NCI-H82 (cell line): ENCODE measurements around the gene NAV2.

Experiments used
- DNase-seq: peaks from one replicate; lab custom pipeline; 2025; lab: John Stamatoyannopoulos, UW

The NAV2 gene

GRCh38 chr11:20021771-20022362 lies 309.2 kb downstream of the NAV2 start:
- DNase-seq: no peak

- no peak for DNase-seq
Observed at GRCh38 chr11:20022363-20023081, 309.9 kb downstream of the NAV2 start.

GRCh38 chr11:20023082-20023426 lies 310.4 kb downstream of the NAV2 start:
- DNase-seq: no peak

GRCh38 chr11:20024172-20024935 lies 311.7 kb downstream of the NAV2 start:
- no peak for DNase-seq

GRCh38 chr11:20025332-20025840 lies 312.7 kb downstream of the NAV2 start:
- DNase-seq: no peak

GRCh38 chr11:20026629-20027555 lies 314.3 kb downstream of the NAV2 start:
- no peak for DNase-seq

- DNase-seq: no peak
Observed at GRCh38 chr11:20027556-20028013, 314.9 kb downstream of the NAV2 start.

GRCh38 chr11:20029193-20029592 lies 316.6 kb downstream of the NAV2 start:
- no peak for DNase-seq

- no peak for DNase-seq
Observed at GRCh38 chr11:20030472-20030871, 317.8 kb downstream of the NAV2 start.

GRCh38 chr11:20031155-20032001 lies 318.7 kb downstream of the NAV2 start:
- DNase-seq: no peak

- no peak for DNase-seq
Observed at GRCh38 chr11:20032127-20032526, 319.5 kb downstream of the NAV2 start.

- DNase-seq: no peak
Observed at GRCh38 chr11:20032577-20033260, 320.1 kb downstream of the NAV2 start.

- no peak for DNase-seq
Observed at GRCh38 chr11:20033806-20034205, 321.2 kb downstream of the NAV2 start.

GRCh38 chr11:20034941-20035340 lies 322.3 kb downstream of the NAV2 start:
- DNase-seq: no peak

GRCh38 chr11:20035375-20035700 lies 322.7 kb downstream of the NAV2 start:
- DNase-seq: no peak

- DNase-seq: no peak
Observed at GRCh38 chr11:20035701-20036601, 323.3 kb downstream of the NAV2 start.

- DNase-seq: no peak
Observed at GRCh38 chr11:20036626-20037335, 324.1 kb downstream of the NAV2 start.

GRCh38 chr11:20037396-20038153 lies 324.9 kb downstream of the NAV2 start:
- DNase-seq: no peak
